Fibroblast of peridontal ligament (primary cell): Measurements from ENCODE around the gene ATP1A1.

Experiments
- DNase-seq: peaks from one replicate; pipeline ENCODE4 v3.0.0-alpha.2; 2010; ENCODE audit errors: extremely low read depth

The ATP1A1 gene

GRCh38 chr1:116415200-116415698 lies 42.2 kb downstream of the ATP1A1 start:
- no peak for DNase-seq

- DNase-seq = peak; percentile 38
Measured at GRCh38 chr1:116415699-116416533, 42.9 kb downstream of the ATP1A1 start.

GRCh38 chr1:116416854-116417513 lies 43.9 kb downstream of the ATP1A1 start:
- DNase-seq = no peak

GRCh38 chr1:116417678-116418077 lies 44.6 kb downstream of the ATP1A1 start:
- peak; percentile 2 for DNase-seq

- DNase-seq = peak; percentile 71
Measured at GRCh38 chr1:116418091-116418830, 45.2 kb downstream of the ATP1A1 start.

GRCh38 chr1:116420417-116421200 lies 47.6 kb downstream of the ATP1A1 start:
- no peak for DNase-seq

GRCh38 chr1:116424438-116424837 lies 51.4 kb downstream of the ATP1A1 start:
- DNase-seq = no peak

GRCh38 chr1:116424863-116425262 lies 51.8 kb downstream of the ATP1A1 start:
- DNase-seq = no peak

GRCh38 chr1:116425987-116426386 lies 52.9 kb downstream of the ATP1A1 start:
- DNase-seq = no peak

GRCh38 chr1:116426401-116426800 lies 53.4 kb downstream of the ATP1A1 start:
- DNase-seq = no peak

- DNase-seq = no peak
Measured at GRCh38 chr1:116428576-116428975, 55.5 kb downstream of the ATP1A1 start.

- no peak for DNase-seq
Measured at GRCh38 chr1:116429821-116430374, 56.9 kb downstream of the ATP1A1 start.

GRCh38 chr1:116431870-116432500 lies 58.9 kb downstream of the ATP1A1 start:
- DNase-seq = no peak

GRCh38 chr1:116432655-116433265 lies 59.7 kb downstream of the ATP1A1 start:
- no peak for DNase-seq

GRCh38 chr1:116433275-116434257 lies 60.5 kb downstream of the ATP1A1 start:
- DNase-seq = no peak

GRCh38 chr1:116434849-116435248 lies 61.8 kb downstream of the ATP1A1 start:
- DNase-seq = peak; percentile 12

GRCh38 chr1:116435806-116436610 lies 63.0 kb downstream of the ATP1A1 start:
- no peak for DNase-seq

- DNase-seq = no peak
Measured at GRCh38 chr1:116436611-116436970, 63.5 kb downstream of the ATP1A1 start.
